GM10266 (cell line): Measurements from ENCODE around the gene GNAQ.
"Not testable (repeated sequence)": the region's sequence is repeated elsewhere in the genome, so short reads cannot be mapped to it uniquely, and the experiment has no call there.

Experiments used
- DNase-seq: peaks from one replicate; pipeline ENCODE4 v3.0.0; 2012; ENCODE audit errors: extremely low spot score
- TF ChIP-seq, protein P1 (sequence below): IDR thresholded peaks from 2 replicates; pipeline ENCODE4 v1.5.1; 2012; ENCODE audit warnings: mild to moderate bottlenecking, low read depth; ENCODE audit not compliant: control insufficient read depth, insufficient read depth; ENCODE audit errors: missing control alignments

GNAQ gene

DNA sequence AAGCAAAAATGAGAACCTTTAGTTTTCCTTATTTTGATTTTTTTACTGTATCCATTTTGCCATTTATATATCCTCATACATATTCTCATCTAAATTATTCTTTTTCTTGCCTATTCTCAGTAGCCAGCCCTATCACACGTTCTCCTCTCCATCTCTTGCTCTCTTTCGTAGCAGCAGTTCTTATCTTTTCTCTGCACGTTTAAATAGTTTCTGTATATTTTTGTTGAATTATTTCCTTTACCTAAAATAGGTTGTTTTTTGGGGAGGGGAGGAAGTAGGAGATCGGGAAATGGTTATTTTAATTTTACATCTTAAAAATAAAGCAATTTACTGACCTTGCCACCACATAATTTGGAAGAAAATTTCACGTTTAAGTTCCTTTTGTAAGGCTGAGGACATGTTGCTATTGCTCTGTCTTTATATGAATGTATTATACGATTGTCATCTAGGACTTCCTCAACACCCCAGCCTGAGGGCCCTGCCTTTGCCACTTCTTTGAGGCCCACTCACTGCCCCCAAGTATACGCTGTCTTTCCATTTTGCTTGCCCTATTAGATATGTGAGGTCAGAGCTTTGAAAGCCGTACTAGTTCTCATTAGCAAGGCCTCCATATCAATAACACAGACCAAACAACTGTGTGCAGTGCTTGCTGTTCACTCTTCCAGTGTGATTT lies 140.3 kb downstream of the GNAQ start:
- TF ChIP-seq, protein P1, sequence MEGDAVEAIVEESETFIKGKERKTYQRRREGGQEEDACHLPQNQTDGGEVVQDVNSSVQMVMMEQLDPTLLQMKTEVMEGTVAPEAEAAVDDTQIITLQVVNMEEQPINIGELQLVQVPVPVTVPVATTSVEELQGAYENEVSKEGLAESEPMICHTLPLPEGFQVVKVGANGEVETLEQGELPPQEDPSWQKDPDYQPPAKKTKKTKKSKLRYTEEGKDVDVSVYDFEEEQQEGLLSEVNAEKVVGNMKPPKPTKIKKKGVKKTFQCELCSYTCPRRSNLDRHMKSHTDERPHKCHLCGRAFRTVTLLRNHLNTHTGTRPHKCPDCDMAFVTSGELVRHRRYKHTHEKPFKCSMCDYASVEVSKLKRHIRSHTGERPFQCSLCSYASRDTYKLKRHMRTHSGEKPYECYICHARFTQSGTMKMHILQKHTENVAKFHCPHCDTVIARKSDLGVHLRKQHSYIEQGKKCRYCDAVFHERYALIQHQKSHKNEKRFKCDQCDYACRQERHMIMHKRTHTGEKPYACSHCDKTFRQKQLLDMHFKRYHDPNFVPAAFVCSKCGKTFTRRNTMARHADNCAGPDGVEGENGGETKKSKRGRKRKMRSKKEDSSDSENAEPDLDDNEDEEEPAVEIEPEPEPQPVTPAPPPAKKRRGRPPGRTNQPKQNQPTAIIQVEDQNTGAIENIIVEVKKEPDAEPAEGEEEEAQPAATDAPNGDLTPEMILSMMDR = no peak
- no peak for DNase-seq

DNA sequence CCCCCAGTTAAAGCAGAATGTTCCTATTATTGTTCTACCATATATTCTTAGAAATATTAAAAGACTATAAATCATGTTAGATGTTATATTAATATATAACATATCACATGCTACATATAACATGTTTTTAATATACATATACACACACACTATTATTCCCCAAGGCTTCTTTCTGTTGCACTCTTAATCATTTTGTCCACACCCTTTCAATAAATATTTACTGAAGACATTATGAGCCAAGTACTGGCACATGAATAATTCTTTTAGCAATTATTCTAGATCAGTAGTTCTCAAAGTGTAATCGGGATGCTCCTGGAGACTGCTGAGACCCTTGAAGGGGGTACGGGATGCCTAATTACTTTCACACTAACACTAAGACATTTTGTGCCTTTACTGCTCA lies 143.9 kb downstream of the GNAQ start:
- TF ChIP-seq, protein P1 = no peak
- DNase-seq = no peak

DNA sequence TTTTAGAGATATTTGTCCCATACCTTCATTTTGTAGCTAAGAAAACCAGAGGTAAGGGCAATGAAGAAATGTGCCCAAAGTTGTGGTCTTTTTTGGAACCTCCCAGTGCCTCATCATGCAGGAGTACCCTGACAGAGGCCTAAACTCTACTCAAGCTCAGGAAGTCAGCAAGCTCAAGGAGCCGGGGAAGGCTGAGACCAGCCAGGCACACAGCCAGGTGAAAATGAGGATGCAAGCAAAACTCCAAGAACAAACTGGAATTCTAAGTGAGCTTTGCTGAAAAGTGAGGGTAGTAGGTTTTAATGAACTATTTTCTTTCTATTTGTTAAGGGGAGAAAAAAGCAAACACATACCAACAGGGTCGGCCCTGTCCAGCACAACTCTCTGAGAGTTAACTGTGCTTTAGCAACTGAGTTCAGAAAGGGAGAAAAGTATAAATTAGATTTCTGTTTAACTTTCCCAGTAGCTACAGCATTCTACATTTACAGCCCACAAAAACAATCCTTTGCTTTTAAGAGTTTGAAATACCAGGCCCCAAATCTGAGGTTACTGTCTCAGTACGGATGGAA lies 146.4 kb downstream of the GNAQ start:
- TF ChIP-seq, protein P1 = no peak
- no peak for DNase-seq

DNA sequence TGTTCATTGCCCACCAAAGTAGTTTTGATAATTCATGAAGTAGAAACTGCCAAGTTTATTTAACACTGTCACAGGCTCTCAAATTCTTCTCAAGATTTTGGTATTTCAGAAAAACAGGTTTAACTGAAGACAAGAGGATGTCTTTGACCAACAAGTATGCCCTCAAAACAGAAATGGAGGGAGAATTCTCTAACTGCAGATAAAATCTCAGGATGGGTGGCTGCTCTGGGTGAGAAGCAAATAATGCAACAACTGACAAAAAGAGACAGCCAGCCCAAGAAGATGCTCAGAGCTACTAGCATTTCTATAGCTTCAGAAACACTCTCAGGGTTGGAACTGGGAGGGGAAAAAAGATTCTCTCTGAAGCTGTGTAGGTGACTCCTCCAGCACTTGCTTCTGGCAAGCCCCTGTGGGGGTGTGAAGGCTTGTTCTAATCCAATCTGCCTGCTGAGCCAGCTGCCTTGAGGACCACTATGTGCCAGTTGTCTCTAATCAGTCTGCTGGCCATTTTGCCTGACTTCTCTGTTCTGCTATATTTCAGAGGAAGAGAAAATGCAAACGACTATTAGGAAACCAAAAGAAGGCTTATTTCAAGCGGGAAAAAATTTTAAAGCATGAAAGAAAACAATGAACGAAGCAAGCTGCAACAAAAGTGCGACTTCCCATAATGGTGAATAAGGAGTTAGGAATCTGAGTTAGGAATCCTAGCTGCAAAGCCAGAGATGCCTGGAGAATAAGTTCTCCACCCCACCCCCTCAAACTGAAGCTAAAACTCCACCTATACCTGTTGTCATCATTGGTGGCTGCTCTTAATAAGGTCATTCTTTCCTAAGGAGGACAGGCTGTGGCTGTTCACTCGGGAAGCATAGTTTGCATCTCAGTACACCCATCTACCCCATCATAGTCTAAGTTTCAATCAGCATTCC lies 147.5 kb downstream of the GNAQ start:
- TF ChIP-seq, protein P1 = no peak
- DNase-seq = no peak

DNA sequence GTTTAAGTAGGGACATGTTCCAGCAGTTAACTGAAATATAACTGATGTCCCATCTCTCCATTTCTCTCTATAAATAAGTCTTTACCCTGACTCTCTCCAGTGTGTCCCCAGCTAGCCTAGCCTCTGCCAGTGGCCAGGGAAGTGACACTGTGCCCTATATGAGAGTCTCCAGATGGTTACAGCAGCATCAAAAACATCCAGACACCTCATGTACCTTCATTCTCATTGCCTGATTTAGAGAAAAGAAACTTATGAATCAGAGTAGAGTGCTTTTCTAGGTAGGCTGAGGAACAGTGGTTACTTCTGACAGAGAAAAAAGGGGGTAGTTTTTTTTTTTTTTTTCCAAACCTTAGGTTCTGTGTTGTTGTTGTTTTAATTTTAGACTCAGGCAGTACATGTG lies 148.5 kb downstream of the GNAQ start:
- TF ChIP-seq, protein P1 = no peak

DNA sequence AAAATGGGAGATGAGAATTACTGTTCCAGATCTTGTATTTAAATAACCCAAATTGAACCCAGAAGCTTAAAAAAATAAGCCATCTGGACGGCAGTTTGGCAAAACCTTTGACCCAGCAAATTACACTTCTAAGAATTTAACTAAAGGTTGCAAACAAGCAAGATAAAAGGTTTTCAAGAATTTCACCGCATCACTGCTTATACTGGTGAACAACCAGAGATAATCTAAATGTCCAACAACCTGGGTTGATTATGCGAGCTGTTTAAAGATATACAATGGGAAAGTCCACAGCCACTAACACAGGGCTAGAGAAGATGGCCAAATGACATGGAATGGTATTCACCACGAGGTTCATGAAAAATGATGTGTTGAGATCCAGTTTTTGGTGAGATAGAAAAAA lies 149.3 kb downstream of the GNAQ start:
- TF ChIP-seq, protein P1 = no peak
- no peak for DNase-seq

More for the DNA sequence above, 148.5 kb downstream of the GNAQ start:
- no peak for DNase-seq

DNA sequence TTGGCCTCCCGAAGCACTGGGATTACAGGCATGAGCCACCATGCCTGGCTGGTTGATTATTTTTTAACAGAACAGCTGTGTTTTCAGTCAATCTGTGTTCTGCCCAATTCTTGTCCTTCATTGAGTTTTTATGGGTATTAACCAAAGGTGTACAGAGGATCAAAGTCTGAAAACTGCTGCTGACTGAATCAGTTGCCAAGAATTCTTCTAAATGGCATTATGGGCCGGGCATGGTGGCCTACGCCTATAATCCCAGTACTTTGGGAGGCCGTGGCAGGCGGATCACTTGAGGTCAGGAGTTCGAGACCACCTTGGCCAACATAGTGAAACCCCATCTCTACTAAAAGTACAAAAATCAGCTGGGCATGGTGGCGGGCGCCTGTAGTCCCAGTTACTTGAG lies 150.0 kb downstream of the GNAQ start:
- DNase-seq = not testable (repeated sequence)
